Activated T-helper 2 cell treated with anti-CD3 and anti-CD28 coated beads, Interferon-gamma antibody, Interleukin-2, Interleukin-4, amounts not matched to agents 10 μg/mL and 5 μg/mL and 100 μg/mL, durations not matched to agents 14 hours and 24 hours and 36 hours (primary cell): ENCODE results near the gene MESP1. TPM values are rescaled to one million over a fixed set of nuclear protein-coding genes. Genes with fewer than 3 reads are reported as not detected.

ENCODE experiments used
- DNase-seq: peaks from one replicate; pipeline ENCODE4 v3.0.0; 2021; ENCODE audit warnings: low spot score
- H3K27ac Mint-ChIP-seq: one replicate; pipeline ENCODE4 v1.8.0; 2021; ENCODE audit warnings: mixed read lengths
- H3K27me3 Mint-ChIP-seq: one replicate; pipeline ENCODE4 v1.8.0; 2021; ENCODE audit warnings: low read depth, mixed read lengths
- H3K36me3 Mint-ChIP-seq: one replicate; pipeline ENCODE4 v1.8.0; 2021; ENCODE audit warnings: low read depth, mixed read lengths
- H3K4me1 Mint-ChIP-seq: one replicate; pipeline ENCODE4 v1.8.0; 2021; ENCODE audit warnings: low read depth, mixed read lengths
- H3K4me3 Mint-ChIP-seq: one replicate; pipeline ENCODE4 v1.8.0; 2021; ENCODE audit warnings: low read depth, mild to moderate bottlenecking, moderate library complexity, mixed read lengths
- H3K9me3 Mint-ChIP-seq: one replicate; pipeline ENCODE4 v1.8.0; 2021; ENCODE audit warnings: mixed read lengths
- intact Hi-C: fragments of 100-400 bp; cut with micrococcal nuclease; formaldehyde crosslinking; loops from one replicate; pipeline ENCODE4 v1.15.1; 2023
- total RNA-seq: library from RNA; stranded (reverse); gene quantifications from 2 replicates; pipeline ENCODE4 v1.2.3, GENCODE V29; 2022

MESP1 gene
- total RNA-seq, 1 donor from 2014 or later = 7.1 TPM

DNA sequence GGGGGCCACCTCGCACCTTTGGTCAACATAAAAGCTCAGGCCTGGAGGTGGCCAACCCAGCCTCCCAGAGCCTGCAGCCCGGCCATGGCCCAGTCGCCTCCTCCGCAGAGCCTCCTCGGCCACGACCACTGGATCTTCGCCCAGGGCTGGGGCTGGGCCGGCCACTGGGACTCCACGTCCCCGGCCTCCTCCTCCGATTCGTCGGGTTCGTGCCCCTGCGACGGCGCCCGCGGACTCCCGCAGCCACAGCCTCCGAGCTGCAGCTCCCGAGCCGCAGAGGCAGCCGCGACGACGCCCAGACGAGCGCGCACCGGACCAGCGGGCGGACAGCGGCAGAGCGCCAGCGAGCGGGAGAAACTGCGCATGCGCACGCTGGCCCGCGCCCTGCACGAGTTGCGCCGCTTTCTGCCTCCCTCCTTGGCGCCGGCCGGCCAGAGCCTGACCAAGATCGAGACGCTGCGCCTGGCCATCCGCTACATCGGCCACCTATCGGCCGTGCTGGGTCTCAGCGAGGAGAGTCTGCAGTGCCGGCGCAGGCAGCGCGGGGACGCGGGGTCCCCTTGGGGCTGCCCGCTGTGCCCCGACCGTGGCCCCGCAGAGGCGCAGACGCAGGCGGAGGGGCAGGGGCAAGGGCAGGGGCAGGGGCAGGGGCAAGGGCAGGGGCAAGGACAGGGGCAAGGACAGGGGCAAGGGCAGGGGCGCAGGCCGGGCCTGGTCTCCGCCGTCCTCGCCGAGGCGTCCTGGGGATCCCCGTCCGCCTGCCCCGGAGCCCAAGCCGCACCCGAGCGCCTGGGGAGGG lies 25.4 kb upstream of the MESP1 start, which contains the start of gene MESP2:
TSS of gene MESP2 (plus strand) at position 59 of the 799 bp plus-strand sequence. CDS start at position 85, 26 bp downstream.
- H3K4me3 Mint-ChIP-seq = peak within 1 kb of the TSS; percentile 61
- no peak within 1 kb of the TSS for H3K27ac Mint-ChIP-seq
- peaks cover 8% of the 10 kb centered on the region for H3K4me1 Mint-ChIP-seq
- intact Hi-C loops = no loop called here
- no peaks in the 10 kb centered on the region for H3K9me3 Mint-ChIP-seq
- H3K36me3 Mint-ChIP-seq = no peaks in the 10 kb centered on the region
- peak; percentile 55 for DNase-seq
- peaks cover 21% of the 10 kb centered on the region for H3K27me3 Mint-ChIP-seq

GRCh38 chr15:89775815-89776214 lies 24.8 kb upstream of the MESP1 start:
- Mint-ChIP-seq H3K36me3 (no peaks in the 10 kb centered on the region), H3K27ac (no peak overlapping the region)
- intact Hi-C loops = no loop called here

DNA sequence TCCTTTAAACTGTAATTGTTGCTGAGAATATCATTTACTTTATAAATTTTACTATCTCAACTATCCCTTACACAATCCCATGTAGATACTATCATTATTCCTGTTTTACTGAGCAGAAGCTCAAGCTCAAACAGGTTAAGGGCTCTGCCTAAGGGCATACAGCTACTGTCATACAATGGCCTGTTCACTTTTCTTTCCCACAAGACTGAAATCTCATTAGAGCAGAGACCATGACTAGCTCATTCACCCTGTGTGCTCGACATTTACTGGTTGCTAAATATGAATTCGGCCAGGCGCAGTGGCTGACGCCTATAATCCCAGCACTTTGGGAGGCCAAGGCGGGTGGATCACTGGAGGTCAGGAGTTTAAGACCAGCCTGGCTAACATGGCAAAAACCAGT lies 23.4 kb upstream of the MESP1 start:
- no peaks in the 10 kb centered on the region for H3K4me1 Mint-ChIP-seq
- intact Hi-C loops = no loop called here
- no peak for DNase-seq
- no peak overlapping the region for H3K4me3 Mint-ChIP-seq
- H3K27ac Mint-ChIP-seq = no peak overlapping the region
- no peaks in the 10 kb centered on the region for H3K9me3 Mint-ChIP-seq
- peaks cover 21% of the 10 kb centered on the region for H3K27me3 Mint-ChIP-seq
- H3K36me3 Mint-ChIP-seq = no peaks in the 10 kb centered on the region

More at GRCh38 chr15:89775815-89776214, 24.8 kb upstream of the MESP1 start:
- no peak for DNase-seq
- Mint-ChIP-seq H3K9me3 (no peaks in the 10 kb centered on the region), H3K4me1 (peaks cover 4% of the 10 kb centered on the region), H3K27me3 (peaks cover 21% of the 10 kb centered on the region), H3K4me3 (no peak overlapping the region)

GRCh38 chr15:89772932-89773583 lies 22.0 kb upstream of the MESP1 start:
- no peaks in the 10 kb centered on the region for H3K4me1 Mint-ChIP-seq
- no peak overlapping the region for H3K27ac Mint-ChIP-seq
- DNase-seq = no peak
- peaks cover 19% of the 10 kb centered on the region for H3K27me3 Mint-ChIP-seq
- intact Hi-C loops = no loop called here
- H3K9me3 Mint-ChIP-seq = no peaks in the 10 kb centered on the region
- no peak overlapping the region for H3K4me3 Mint-ChIP-seq
- H3K36me3 Mint-ChIP-seq = no peaks in the 10 kb centered on the region

DNA sequence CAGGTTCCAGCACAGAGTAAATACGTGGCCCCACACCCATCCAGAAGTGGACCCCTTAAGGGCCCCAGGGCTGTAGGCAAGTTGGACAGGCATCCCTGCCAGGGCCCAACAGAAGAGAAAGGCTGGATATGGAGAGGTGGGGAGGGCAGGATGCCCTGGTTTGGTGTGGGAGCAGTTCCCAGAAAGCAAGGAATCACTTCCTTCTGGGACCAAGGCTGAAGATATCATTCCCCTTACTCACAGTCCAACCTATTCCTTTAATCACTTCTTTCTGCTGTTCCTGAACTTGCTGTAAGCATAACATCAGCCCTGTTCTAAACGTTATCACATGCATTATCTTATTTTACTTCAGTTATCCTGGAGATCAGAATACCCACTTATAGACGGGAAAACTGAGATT lies 19.0 kb upstream of the MESP1 start:
- peaks cover 9% of the 10 kb centered on the region for H3K27me3 Mint-ChIP-seq
- no peak for DNase-seq
- H3K36me3 Mint-ChIP-seq = no peaks in the 10 kb centered on the region
- H3K4me3 Mint-ChIP-seq = no peak overlapping the region
- intact Hi-C loops = no loop called here
- no peaks in the 10 kb centered on the region for H3K4me1 Mint-ChIP-seq
- H3K27ac Mint-ChIP-seq = no peak overlapping the region
- H3K9me3 Mint-ChIP-seq = no peaks in the 10 kb centered on the region

GRCh38 chr15:89769366-89769765 lies 18.3 kb upstream of the MESP1 start:
- no peaks in the 10 kb centered on the region for H3K9me3 Mint-ChIP-seq
- intact Hi-C loops = no loop called here
- H3K36me3 Mint-ChIP-seq = no peaks in the 10 kb centered on the region
- H3K27ac Mint-ChIP-seq = no peak overlapping the region
- no peak overlapping the region for H3K4me3 Mint-ChIP-seq
- H3K27me3 Mint-ChIP-seq = peaks cover 5% of the 10 kb centered on the region
- no peaks in the 10 kb centered on the region for H3K4me1 Mint-ChIP-seq
- DNase-seq = no peak

DNA sequence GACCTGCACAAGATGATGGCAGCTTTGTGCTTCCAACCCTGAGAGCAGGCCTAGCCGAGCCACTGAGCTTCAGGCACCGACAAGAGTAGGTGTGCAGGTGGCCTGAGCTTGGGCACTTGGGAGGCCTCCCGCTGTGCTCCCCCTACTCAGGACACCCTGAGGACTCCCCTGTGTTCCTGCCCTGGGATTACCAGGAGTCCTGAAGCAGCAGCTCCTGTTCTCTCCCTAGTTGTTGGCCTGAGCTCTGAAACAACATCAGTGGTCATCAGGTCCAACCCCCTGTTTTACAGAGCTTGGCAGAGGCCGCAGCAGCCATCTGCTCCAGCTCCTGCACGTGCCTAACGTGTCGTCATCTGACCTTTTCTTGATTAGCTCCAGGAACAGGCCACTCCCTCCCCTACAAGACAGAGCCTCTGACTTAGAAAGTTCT lies 17.0 kb upstream of the MESP1 start:
- DNase-seq = no peak
- Mint-ChIP-seq H3K9me3 (no peaks in the 10 kb centered on the region), H3K4me1 (no peaks in the 10 kb centered on the region), H3K27ac (no peak overlapping the region), H3K36me3 (no peaks in the 10 kb centered on the region), H3K27me3 (no peaks in the 10 kb centered on the region), H3K4me3 (no peak overlapping the region)
- intact Hi-C loops = no loop called here

- Mint-ChIP-seq H3K9me3 (no peaks in the 10 kb centered on the region), H3K4me1 (no peaks in the 10 kb centered on the region), H3K4me3 (no peak overlapping the region), H3K27ac (no peak overlapping the region), H3K27me3 (no peaks in the 10 kb centered on the region), H3K36me3 (no peaks in the 10 kb centered on the region)
- intact Hi-C loops = no loop called here
- DNase-seq = no peak
Measured at GRCh38 chr15:89767411-89767915, 16.4 kb upstream of the MESP1 start.

- DNase-seq = no peak
- no peak overlapping the region for H3K27ac Mint-ChIP-seq
- H3K36me3 Mint-ChIP-seq = no peaks in the 10 kb centered on the region
- H3K27me3 Mint-ChIP-seq = no peaks in the 10 kb centered on the region
- H3K4me1 Mint-ChIP-seq = no peaks in the 10 kb centered on the region
- intact Hi-C loops = no loop called here
- H3K9me3 Mint-ChIP-seq = no peaks in the 10 kb centered on the region
- no peak overlapping the region for H3K4me3 Mint-ChIP-seq
Measured at GRCh38 chr15:89766357-89767311, 15.6 kb upstream of the MESP1 start.

GRCh38 chr15:89765694-89766093 lies 14.6 kb upstream of the MESP1 start:
- H3K9me3 Mint-ChIP-seq = no peaks in the 10 kb centered on the region
- DNase-seq = no peak
- no peaks in the 10 kb centered on the region for H3K4me1 Mint-ChIP-seq
- H3K4me3 Mint-ChIP-seq = no peak overlapping the region
- intact Hi-C loops = no loop called here
- H3K27ac Mint-ChIP-seq = no peak overlapping the region
- no peaks in the 10 kb centered on the region for H3K27me3 Mint-ChIP-seq
- H3K36me3 Mint-ChIP-seq = no peaks in the 10 kb centered on the region

GRCh38 chr15:89761929-89762328 lies 10.9 kb upstream of the MESP1 start:
- intact Hi-C loops = loop anchor here (5.0 kb wide), 1 partner anchor 325 kb away; no protein-coding TSS in a partner anchor
- Mint-ChIP-seq H3K36me3 (no peaks in the 10 kb centered on the region), H3K27me3 (no peaks in the 10 kb centered on the region), H3K4me3 (no peak overlapping the region), H3K9me3 (no peaks in the 10 kb centered on the region), H3K4me1 (no peaks in the 10 kb centered on the region), H3K27ac (no peak overlapping the region)
- DNase-seq = no peak

DNA sequence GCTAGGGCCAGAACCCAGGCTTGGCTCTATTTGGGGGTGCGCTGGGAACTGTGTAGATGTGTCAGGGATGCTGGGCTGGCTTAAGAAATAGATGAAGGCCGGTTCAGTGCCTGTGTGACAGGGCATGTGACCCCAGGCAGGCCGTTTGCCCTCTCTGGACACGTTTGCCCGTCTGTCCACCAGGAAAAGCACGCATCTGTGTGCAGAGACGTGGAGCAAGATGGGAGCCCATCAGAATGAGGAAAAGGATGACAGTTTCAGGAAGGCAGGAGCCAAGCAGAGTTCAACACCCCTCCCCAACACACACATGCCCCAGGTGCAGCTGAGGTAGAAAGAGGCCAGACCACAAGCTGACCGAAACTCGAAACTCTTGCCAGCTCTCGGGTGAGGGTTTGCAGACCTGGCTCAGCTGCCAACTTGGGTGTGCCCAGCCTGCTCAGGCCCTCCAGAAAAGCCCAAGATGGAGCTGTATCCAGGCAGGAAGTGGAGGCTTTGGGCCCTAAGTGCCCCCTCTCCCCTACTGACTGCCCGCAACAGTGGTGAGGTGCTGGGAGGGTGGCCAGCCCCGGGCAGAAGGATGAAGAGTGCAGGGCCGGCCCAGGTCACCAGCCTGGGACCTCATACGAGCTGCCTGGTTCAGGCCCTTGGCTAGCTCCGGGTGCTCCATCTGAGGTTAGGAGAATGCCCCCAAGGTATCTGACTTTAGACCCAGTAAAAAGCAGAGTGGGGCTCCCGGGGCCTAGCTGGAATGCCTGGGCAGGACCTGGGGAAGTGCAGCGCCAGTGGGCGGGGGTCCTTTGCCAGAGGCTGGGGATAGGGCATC lies 10.2 kb upstream of the MESP1 start:
- Mint-ChIP-seq H3K36me3 (no peaks in the 10 kb centered on the region), H3K4me3 (no peak overlapping the region), H3K9me3 (no peaks in the 10 kb centered on the region), H3K27me3 (peaks cover under 1% of the 10 kb centered on the region), H3K27ac (no peak overlapping the region), H3K4me1 (no peaks in the 10 kb centered on the region)
- intact Hi-C loops = loop anchor here (5.0 kb wide), 1 partner anchor 326 kb away; no protein-coding TSS in a partner anchor
- DNase-seq = no peak
